NCI-H1417 treated with DMSO at 0.1 percent for 48 hours (cell line): ENCODE results near the gene PCP4L1.
"Not testable (repeated sequence)": the region's sequence is repeated elsewhere in the genome, so short reads cannot be mapped to it uniquely, and the experiment has no call there.

Source experiments
- DNase-seq: peaks from one replicate; lab custom pipeline; 2025; lab: John Stamatoyannopoulos, UW

Gene PCP4L1

GRCh38 chr1:161258439-161259344, at the start of gene PCP4L1:
PCP4L1 (plus strand) TSS chr1:161258745; CDS start chr1:161258975, 230 bp downstream.
- DNase-seq: no peak

- DNase-seq: peak; percentile 18
Observed at GRCh38 chr1:161209790-161210409, 48.6 kb upstream of the PCP4L1 start.

- DNase-seq: no peak
Observed at GRCh38 chr1:161214369-161214768, 44.2 kb upstream of the PCP4L1 start.

- DNase-seq: no peak
Observed at GRCh38 chr1:161215076-161215475, 43.5 kb upstream of the PCP4L1 start, which contains the start of gene FCER1G. FCER1G (plus strand) TSS chr1:161215295; CDS start chr1:161215322, 27 bp downstream.

- no peak for DNase-seq
Observed at GRCh38 chr1:161216945-161217712, 41.4 kb upstream of the PCP4L1 start.

GRCh38 chr1:161217831-161218230, 40.7 kb upstream of the PCP4L1 start:
- DNase-seq: no peak

GRCh38 chr1:161218301-161219077, 40.1 kb upstream of the PCP4L1 start:
- no peak for DNase-seq

GRCh38 chr1:161219078-161219892, 39.3 kb upstream of the PCP4L1 start:
- DNase-seq: no peak

GRCh38 chr1:161220002-161220401, 38.5 kb upstream of the PCP4L1 start:
- no peak for DNase-seq

GRCh38 chr1:161222175-161223019, 36.1 kb upstream of the PCP4L1 start:
- DNase-seq: no peak

- no peak for DNase-seq
Observed at GRCh38 chr1:161223805-161224694, 34.5 kb upstream of the PCP4L1 start.

GRCh38 chr1:161224695-161225087, 33.9 kb upstream of the PCP4L1 start:
- DNase-seq: not testable (repeated sequence)

- no peak for DNase-seq
Observed at GRCh38 chr1:161225178-161225533, 33.4 kb upstream of the PCP4L1 start.

GRCh38 chr1:161225534-161226319, 32.8 kb upstream of the PCP4L1 start, which contains the start of gene TOMM40L:
TOMM40L (plus strand) TSS chr1:161226060; CDS start chr1:161226490, 430 bp downstream.
- peak; percentile 80 for DNase-seq

- DNase-seq: no peak
Observed at GRCh38 chr1:161226320-161226711, 32.2 kb upstream of the PCP4L1 start.

- no peak for DNase-seq
Observed at GRCh38 chr1:161226759-161227158, 31.8 kb upstream of the PCP4L1 start.

GRCh38 chr1:161227196-161227871, 31.2 kb upstream of the PCP4L1 start:
- DNase-seq: no peak
